ENCODE measurements around the gene CFAP46. TPM values are rescaled to one million over a fixed set of nuclear protein-coding genes. Genes with fewer than 3 reads are reported as not detected.
"Not testable (repeated sequence)": the region's sequence is repeated elsewhere in the genome, so short reads cannot be mapped to it uniquely, and the experiment has no call there.

Gene CFAP46
- total RNA-seq, 1 donor from 2014 or later: 3.0 TPM

- DNase-seq (ENCODE audit: low read depth, low spot score): no peak
These were observed 2.9 kb upstream of the CFAP46 start for GRCh38 chr10:132945125-132945893.

GRCh38 chr10:132944510-132944909 is 2.1 kb upstream of the CFAP46 start:
- no peak for DNase-seq (ENCODE audit: low read depth, low spot score)

GRCh38 chr10:132943791-132944404 is 1.5 kb upstream of the CFAP46 start:
- DNase-seq (ENCODE audit: low read depth, low spot score): no peak

- DNase-seq (ENCODE audit: low read depth, low spot score): no peak
These were observed 854 bp upstream of the CFAP46 start for GRCh38 chr10:132943058-132943790.

- DNase-seq (ENCODE audit: low read depth, low spot score): no peak
These were observed 724 bp downstream of the CFAP46 start for GRCh38 chr10:132941640-132942051.

- no peak for DNase-seq (ENCODE audit: low read depth, low spot score)
These were observed 1.4 kb downstream of the CFAP46 start for GRCh38 chr10:132940791-132941465.

- DNase-seq (ENCODE audit: low read depth, low spot score): no peak
These were observed 2.2 kb downstream of the CFAP46 start for GRCh38 chr10:132939957-132940790.

GRCh38 chr10:132939378-132939955 is 2.9 kb downstream of the CFAP46 start:
- no peak for DNase-seq (ENCODE audit: low read depth, low spot score)

- no peak for DNase-seq (ENCODE audit: low read depth, low spot score)
These were observed 3.7 kb downstream of the CFAP46 start for GRCh38 chr10:132938472-132939339.

- DNase-seq (ENCODE audit: low read depth, low spot score): no peak
These were observed 4.5 kb downstream of the CFAP46 start for GRCh38 chr10:132937861-132938260.

- no peak for DNase-seq (ENCODE audit: low read depth, low spot score)
These were observed 7.4 kb downstream of the CFAP46 start for GRCh38 chr10:132934953-132935352.

- DNase-seq (ENCODE audit: low read depth, low spot score): no peak
These were observed 8.9 kb downstream of the CFAP46 start for GRCh38 chr10:132933308-132934042.

- no peak for DNase-seq (ENCODE audit: low read depth, low spot score)
These were observed 9.7 kb downstream of the CFAP46 start for GRCh38 chr10:132932461-132933307.

- not testable (repeated sequence) for DNase-seq (ENCODE audit: low read depth, low spot score)
These were observed 10.8 kb downstream of the CFAP46 start for GRCh38 chr10:132931258-132932250.

- DNase-seq (ENCODE audit: low read depth, low spot score): not testable (repeated sequence)
These were observed 11.7 kb downstream of the CFAP46 start for GRCh38 chr10:132930701-132931100.

- DNase-seq (ENCODE audit: low read depth, low spot score): no peak
These were observed 12.3 kb downstream of the CFAP46 start for GRCh38 chr10:132929953-132930548.
